ENCODE results near the gene ZNF385A.

The ZNF385A gene

GRCh38 chr12:54401119-54401518 lies 16.6 kb upstream of the ZNF385A start:
- TF ChIP-seq CTCF (IDR thresholded peaks at IDR 0.05; ENCODE audit: control insufficient read depth, extremely low read depth, insufficient read depth): no peak
- no peak overlapping the region for H3K4me3 ChIP-seq (ENCODE audit: low read depth, low read length)
- DNase-seq (ENCODE audit: low read depth): no peak

GRCh38 chr12:54398995-54399793 lies 14.7 kb upstream of the ZNF385A start:
- peak; percentile 100 for TF ChIP-seq CTCF (IDR thresholded peaks at IDR 0.05; ENCODE audit: control insufficient read depth, extremely low read depth, insufficient read depth)
- peak; percentile 41 for DNase-seq (ENCODE audit: low read depth)
- H3K4me3 ChIP-seq (ENCODE audit: low read depth, low read length): no peak overlapping the region

- TF ChIP-seq CTCF (IDR thresholded peaks at IDR 0.05; ENCODE audit: control insufficient read depth, extremely low read depth, insufficient read depth): no peak
- no peak overlapping the region for H3K4me3 ChIP-seq (ENCODE audit: low read depth, low read length)
- no peak for DNase-seq (ENCODE audit: low read depth)
Measured at GRCh38 chr12:54398218-54398617, 13.7 kb upstream of the ZNF385A start.

- no peak for TF ChIP-seq CTCF (IDR thresholded peaks at IDR 0.05; ENCODE audit: control insufficient read depth, extremely low read depth, insufficient read depth)
- no peak for DNase-seq (ENCODE audit: low read depth)
- H3K4me3 ChIP-seq (ENCODE audit: low read depth, low read length): no peak overlapping the region
Measured at GRCh38 chr12:54397157-54397556, 12.6 kb upstream of the ZNF385A start.

- no peak for DNase-seq (ENCODE audit: low read depth)
- H3K4me3 ChIP-seq (ENCODE audit: low read depth, low read length): no peak overlapping the region
- no peak for TF ChIP-seq CTCF (IDR thresholded peaks at IDR 0.05; ENCODE audit: control insufficient read depth, extremely low read depth, insufficient read depth)
Measured at GRCh38 chr12:54395545-54395944, 11.0 kb upstream of the ZNF385A start.

GRCh38 chr12:54394986-54395385 lies 10.5 kb upstream of the ZNF385A start:
- no peak for TF ChIP-seq CTCF (IDR thresholded peaks at IDR 0.05; ENCODE audit: control insufficient read depth, extremely low read depth, insufficient read depth)
- DNase-seq (ENCODE audit: low read depth): no peak

GRCh38 chr12:54394281-54394719 lies 9.8 kb upstream of the ZNF385A start:
- TF ChIP-seq CTCF (IDR thresholded peaks at IDR 0.05; ENCODE audit: control insufficient read depth, extremely low read depth, insufficient read depth): peak; percentile 81
- no peak overlapping the region for H3K4me3 ChIP-seq (ENCODE audit: low read depth, low read length)
- no peak for DNase-seq (ENCODE audit: low read depth)

More at GRCh38 chr12:54394986-54395385, 10.5 kb upstream of the ZNF385A start:
- no peak overlapping the region for H3K4me3 ChIP-seq (ENCODE audit: low read depth, low read length)

All from LNCaP clone FGC (cell line).